GM23338 (cell line): ENCODE data around the gene GCK. TPM values are rescaled to one million over a fixed set of nuclear protein-coding genes. Genes with fewer than 3 reads are reported as not detected.

Experiments
- ATAC-seq: fragments of 200-7000 bp; cut with Tn5 transposase; 3 replicates; pipeline ENCODE4 v1.9.1; 2020
- DNase-seq: peaks from one replicate; pipeline ENCODE4 v3.0.0-alpha.2; 2015; ENCODE audit warnings: low spot score
- H2AFZ ChIP-seq: fragments of 200-600 bp; sonication (generic); 2 replicates; pipeline ENCODE4 v1.8.0; 2016; ENCODE audit warnings: antibody characterized with exemption, mild to moderate bottlenecking, moderate library complexity
- H3F3A ChIP-seq: fragments of 200-600 bp; sonication (generic); replicated peaks from 2 replicates; pipeline ENCODE4 v1.8.0; 2017; ENCODE audit warnings: antibody characterized with exemption, mixed run types, low read depth
- H3K27ac ChIP-seq: fragments of 200-600 bp; sonication (generic); 2 replicates; pipeline ENCODE4 v1.6.1; 2016; ENCODE audit warnings: low read depth
- H3K27me3 ChIP-seq: fragments of 200-600 bp; sonication (generic); 2 replicates; pipeline ENCODE4 v1.8.0; 2016; ENCODE audit warnings: mild to moderate bottlenecking, mixed run types, moderate library complexity; ENCODE audit not compliant: insufficient read depth
- H3K36me3 ChIP-seq: fragments of 200-600 bp; sonication (generic); 2 replicates; pipeline ENCODE4 v1.8.0; 2016; ENCODE audit warnings: mild to moderate bottlenecking; ENCODE audit not compliant: insufficient read depth
- H3K4me1 ChIP-seq: fragments of 200-600 bp; sonication (generic); 2 replicates; pipeline ENCODE4 v1.8.0; 2016; ENCODE audit warnings: mild to moderate bottlenecking, moderate library complexity; ENCODE audit not compliant: insufficient read depth
- H3K4me2 ChIP-seq: fragments of 200-600 bp; sonication (generic); 2 replicates; pipeline ENCODE4 v1.7.1; 2017; ENCODE audit warnings: mixed run types
- H3K4me3 ChIP-seq: fragments of 200-600 bp; sonication (generic); 2 replicates; pipeline ENCODE4 v1.6.1; 2016; ENCODE audit warnings: mixed run types
- H3K79me2 ChIP-seq: fragments of 200-600 bp; sonication (generic); replicated peaks from 2 replicates; pipeline ENCODE4 v1.8.0; 2017; ENCODE audit warnings: mild to moderate bottlenecking; ENCODE audit not compliant: insufficient read depth
- H3K9me2 ChIP-seq: fragments of 200-600 bp; sonication (generic); 2 replicates; pipeline ENCODE4 v1.8.0; 2017; ENCODE audit not compliant: insufficient read depth
- H4K20me1 ChIP-seq: fragments of 200-600 bp; sonication (generic); replicated peaks from 2 replicates; pipeline ENCODE4 v1.8.0; 2017; ENCODE audit warnings: mild to moderate bottlenecking; ENCODE audit not compliant: insufficient read depth
- H3K27ac Mint-ChIP-seq: 2 replicates; pipeline ENCODE4 v1.8.0; 2020; ENCODE audit warnings: inconsistent platforms, mild to moderate bottlenecking, moderate library complexity, mixed read lengths
- H3K27me3 Mint-ChIP-seq: 3 replicates; pipeline ENCODE4 v1.8.0; 2022; ENCODE audit warnings: low read depth, mild to moderate bottlenecking, moderate library complexity, mixed read lengths, inconsistent platforms; ENCODE audit not compliant: insufficient read depth, poor library complexity
- H3K36me3 Mint-ChIP-seq: 3 replicates; pipeline ENCODE4 v1.8.0; 2021; ENCODE audit warnings: low read depth, mild to moderate bottlenecking, inconsistent platforms, moderate library complexity, mixed read lengths
- H3K4me1 Mint-ChIP-seq: 3 replicates; pipeline ENCODE4 v1.8.0; 2020; ENCODE audit warnings: mild to moderate bottlenecking, inconsistent platforms, mixed read lengths
- H3K4me3 Mint-ChIP-seq: 3 replicates; pipeline ENCODE4 v1.8.0; 2021; ENCODE audit warnings: moderate library complexity, mild to moderate bottlenecking, inconsistent platforms, mixed read lengths
- H3K9me3 Mint-ChIP-seq: 3 replicates; pipeline ENCODE4 v1.8.0; 2020; ENCODE audit warnings: moderate library complexity, mild to moderate bottlenecking, inconsistent platforms, mixed read lengths
- CREB1 ChIP-seq: fragments of 250-450 bp; sonication (Bioruptor Pico); IDR thresholded peaks from 2 replicates; pipeline ENCODE4 v1.5.0; 2020; ENCODE audit warnings: low read depth, mild to moderate bottlenecking, moderate library complexity
- EZH2 ChIP-seq: fragments of 200-600 bp; sonication (generic); IDR thresholded peaks from one replicate; pipeline ENCODE4 v1.8.0; 2017; ENCODE audit warnings: antibody characterized with exemption, mild to moderate bottlenecking, low read depth; ENCODE audit not compliant: unreplicated experiment
- EZH2phosphoT487 ChIP-seq: fragments of 200-600 bp; sonication (generic); IDR thresholded peaks from one replicate; pipeline ENCODE4 v1.8.1; 2018; ENCODE audit warnings: antibody characterized with exemption; ENCODE audit not compliant: unreplicated experiment
- JUNB ChIP-seq: IDR thresholded peaks from one replicate; pipeline ENCODE4 v1.6.1; 2016; ENCODE audit warnings: antibody characterized with exemption; ENCODE audit not compliant: unreplicated experiment
- NANOG ChIP-seq: IDR thresholded peaks from 2 replicates; pipeline ENCODE4 v1.6.1; 2016; ENCODE audit warnings: antibody characterized with exemption, borderline replicate concordance
- POLR2AphosphoS5 ChIP-seq: IDR thresholded peaks from 2 replicates; pipeline ENCODE4 v1.6.1; 2016; ENCODE audit warnings: antibody characterized with exemption, low read depth
- STAT1 ChIP-seq: IDR thresholded peaks from one replicate; pipeline ENCODE4 v1.6.1; 2016; ENCODE audit warnings: antibody characterized with exemption; ENCODE audit not compliant: unreplicated experiment
- ZNF114 ChIP-seq: fragments of 250-450 bp; sonication (Bioruptor Pico); IDR thresholded peaks from 2 replicates; pipeline ENCODE4 v1.5.0; 2020; ENCODE audit warnings: mild to moderate bottlenecking, moderate library complexity
- ZNF331 ChIP-seq: fragments of 250-450 bp; sonication (Bioruptor Pico); IDR thresholded peaks from 2 replicates; pipeline ENCODE4 v1.5.0; 2020; ENCODE audit warnings: low read depth, mild to moderate bottlenecking, moderate library complexity
- polyA plus RNA-seq: library from polyadenylated mRNA; unstranded; fragments of >200 nt; fragmentation: Nextera tagmentation; extraction: Ambion mirVana; gene quantifications from 2 replicates; pipeline ENCODE4 v1.2.1, GENCODE V29; 2016
- total RNA-seq: library from RNA; depleted of rRNA; stranded (reverse); fragments of >200 nt; shearing (Covaris generic); gene quantifications from 2 replicates; pipeline ENCODE4 v1.2.3, GENCODE V29; 2014
- TF ChIP-seq, protein P1 (sequence below), 2 experiments: fragments of 200-600 bp in 1 of 2; sonication (generic) in 1 of 2; conservative IDR thresholded peaks; 2 replicates each; pipeline versions ENCODE4 v1.5.1 to v1.6.1; 2016 to 2017; ENCODE audit warnings: antibody characterized with exemption in 2 of 2, low read depth in 2 of 2, mild to moderate bottlenecking in 2 of 2, moderate library complexity in 1 of 2
- TF ChIP-seq, protein P2 (sequence below): IDR thresholded peaks from one replicate; pipeline ENCODE4 v1.6.1; 2018; ENCODE audit warnings: antibody characterized with exemption; ENCODE audit not compliant: unreplicated experiment
- TF ChIP-seq, protein P3 (sequence below): IDR thresholded peaks from 2 replicates; pipeline ENCODE4 v1.6.1; 2016; ENCODE audit warnings: antibody characterized with exemption
- TF ChIP-seq, protein P4 (sequence below): fragments of 250-450 bp; sonication (Bioruptor Pico); IDR thresholded peaks from 2 replicates; pipeline ENCODE4 v1.5.0; 2020; ENCODE audit warnings: mild to moderate bottlenecking, moderate library complexity

Gene GCK
- total and polyA plus RNA-seq, 2 experiments from 2014 or later: 6.1 to 7.3 TPM

DNA sequence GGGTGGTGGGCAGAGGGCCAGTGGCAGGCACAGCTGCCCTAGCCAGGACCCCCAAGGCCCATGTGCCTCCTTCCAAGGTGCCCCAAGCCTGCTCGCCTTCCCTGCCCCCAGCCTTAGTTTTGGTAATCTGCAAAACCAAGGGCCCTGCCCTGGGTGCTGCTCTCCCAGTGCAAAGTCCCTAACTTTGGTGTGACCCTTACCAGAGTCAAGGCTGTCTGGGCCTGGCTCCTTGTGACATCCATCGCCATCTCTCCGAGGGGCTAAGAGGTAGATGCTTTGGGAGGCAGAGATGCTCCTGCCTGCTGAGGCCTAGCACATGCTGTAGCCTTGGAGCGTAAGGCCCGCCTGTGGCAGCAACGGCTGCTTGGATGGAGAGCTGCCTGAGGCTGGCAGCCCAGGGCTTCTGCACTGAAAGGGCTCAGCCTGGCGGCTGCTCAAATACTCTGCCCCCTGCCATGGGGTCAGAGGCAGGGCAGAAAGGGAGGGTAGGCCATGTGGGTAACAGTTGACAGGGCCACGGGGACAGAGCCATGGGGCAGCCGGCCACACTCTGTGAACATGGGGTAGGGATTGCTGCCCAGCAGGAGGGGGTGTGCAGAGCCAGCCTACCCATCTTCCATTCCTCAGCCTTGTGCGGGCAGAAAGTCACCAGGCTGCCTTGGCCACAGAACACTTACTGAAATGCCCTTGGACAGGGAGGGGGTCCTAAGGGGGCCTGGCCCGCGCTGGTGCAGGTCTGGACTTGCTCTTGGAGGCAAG is 30.2 kb downstream of the GCK start:
- no peaks in the 10 kb centered on the region for H3K36me3 ChIP-seq
- TF ChIP-seq, protein P1, sequence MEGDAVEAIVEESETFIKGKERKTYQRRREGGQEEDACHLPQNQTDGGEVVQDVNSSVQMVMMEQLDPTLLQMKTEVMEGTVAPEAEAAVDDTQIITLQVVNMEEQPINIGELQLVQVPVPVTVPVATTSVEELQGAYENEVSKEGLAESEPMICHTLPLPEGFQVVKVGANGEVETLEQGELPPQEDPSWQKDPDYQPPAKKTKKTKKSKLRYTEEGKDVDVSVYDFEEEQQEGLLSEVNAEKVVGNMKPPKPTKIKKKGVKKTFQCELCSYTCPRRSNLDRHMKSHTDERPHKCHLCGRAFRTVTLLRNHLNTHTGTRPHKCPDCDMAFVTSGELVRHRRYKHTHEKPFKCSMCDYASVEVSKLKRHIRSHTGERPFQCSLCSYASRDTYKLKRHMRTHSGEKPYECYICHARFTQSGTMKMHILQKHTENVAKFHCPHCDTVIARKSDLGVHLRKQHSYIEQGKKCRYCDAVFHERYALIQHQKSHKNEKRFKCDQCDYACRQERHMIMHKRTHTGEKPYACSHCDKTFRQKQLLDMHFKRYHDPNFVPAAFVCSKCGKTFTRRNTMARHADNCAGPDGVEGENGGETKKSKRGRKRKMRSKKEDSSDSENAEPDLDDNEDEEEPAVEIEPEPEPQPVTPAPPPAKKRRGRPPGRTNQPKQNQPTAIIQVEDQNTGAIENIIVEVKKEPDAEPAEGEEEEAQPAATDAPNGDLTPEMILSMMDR (conservative IDR thresholded peaks at IDR 0.05; ENCODE audit: low read depth in 2 of 2): no peak
- TF ChIP-seq, protein P2, sequence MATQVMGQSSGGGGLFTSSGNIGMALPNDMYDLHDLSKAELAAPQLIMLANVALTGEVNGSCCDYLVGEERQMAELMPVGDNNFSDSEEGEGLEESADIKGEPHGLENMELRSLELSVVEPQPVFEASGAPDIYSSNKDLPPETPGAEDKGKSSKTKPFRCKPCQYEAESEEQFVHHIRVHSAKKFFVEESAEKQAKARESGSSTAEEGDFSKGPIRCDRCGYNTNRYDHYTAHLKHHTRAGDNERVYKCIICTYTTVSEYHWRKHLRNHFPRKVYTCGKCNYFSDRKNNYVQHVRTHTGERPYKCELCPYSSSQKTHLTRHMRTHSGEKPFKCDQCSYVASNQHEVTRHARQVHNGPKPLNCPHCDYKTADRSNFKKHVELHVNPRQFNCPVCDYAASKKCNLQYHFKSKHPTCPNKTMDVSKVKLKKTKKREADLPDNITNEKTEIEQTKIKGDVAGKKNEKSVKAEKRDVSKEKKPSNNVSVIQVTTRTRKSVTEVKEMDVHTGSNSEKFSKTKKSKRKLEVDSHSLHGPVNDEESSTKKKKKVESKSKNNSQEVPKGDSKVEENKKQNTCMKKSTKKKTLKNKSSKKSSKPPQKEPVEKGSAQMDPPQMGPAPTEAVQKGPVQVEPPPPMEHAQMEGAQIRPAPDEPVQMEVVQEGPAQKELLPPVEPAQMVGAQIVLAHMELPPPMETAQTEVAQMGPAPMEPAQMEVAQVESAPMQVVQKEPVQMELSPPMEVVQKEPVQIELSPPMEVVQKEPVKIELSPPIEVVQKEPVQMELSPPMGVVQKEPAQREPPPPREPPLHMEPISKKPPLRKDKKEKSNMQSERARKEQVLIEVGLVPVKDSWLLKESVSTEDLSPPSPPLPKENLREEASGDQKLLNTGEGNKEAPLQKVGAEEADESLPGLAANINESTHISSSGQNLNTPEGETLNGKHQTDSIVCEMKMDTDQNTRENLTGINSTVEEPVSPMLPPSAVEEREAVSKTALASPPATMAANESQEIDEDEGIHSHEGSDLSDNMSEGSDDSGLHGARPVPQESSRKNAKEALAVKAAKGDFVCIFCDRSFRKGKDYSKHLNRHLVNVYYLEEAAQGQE: no peak
- no peak for TF ChIP-seq JUNB
- TF ChIP-seq CREB1: no peak
- no peak for TF ChIP-seq NANOG
- TF ChIP-seq ZNF114 (CRISPR knock-in tag): no peak
- TF ChIP-seq EZH2: no peak
- no peak for TF ChIP-seq ZNF331 (CRISPR knock-in tag)
- TF ChIP-seq, protein P3, sequence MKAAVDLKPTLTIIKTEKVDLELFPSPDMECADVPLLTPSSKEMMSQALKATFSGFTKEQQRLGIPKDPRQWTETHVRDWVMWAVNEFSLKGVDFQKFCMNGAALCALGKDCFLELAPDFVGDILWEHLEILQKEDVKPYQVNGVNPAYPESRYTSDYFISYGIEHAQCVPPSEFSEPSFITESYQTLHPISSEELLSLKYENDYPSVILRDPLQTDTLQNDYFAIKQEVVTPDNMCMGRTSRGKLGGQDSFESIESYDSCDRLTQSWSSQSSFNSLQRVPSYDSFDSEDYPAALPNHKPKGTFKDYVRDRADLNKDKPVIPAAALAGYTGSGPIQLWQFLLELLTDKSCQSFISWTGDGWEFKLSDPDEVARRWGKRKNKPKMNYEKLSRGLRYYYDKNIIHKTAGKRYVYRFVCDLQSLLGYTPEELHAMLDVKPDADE: no peak
- TF ChIP-seq EZH2phosphoT487: no peak
- TF ChIP-seq, protein P4, sequence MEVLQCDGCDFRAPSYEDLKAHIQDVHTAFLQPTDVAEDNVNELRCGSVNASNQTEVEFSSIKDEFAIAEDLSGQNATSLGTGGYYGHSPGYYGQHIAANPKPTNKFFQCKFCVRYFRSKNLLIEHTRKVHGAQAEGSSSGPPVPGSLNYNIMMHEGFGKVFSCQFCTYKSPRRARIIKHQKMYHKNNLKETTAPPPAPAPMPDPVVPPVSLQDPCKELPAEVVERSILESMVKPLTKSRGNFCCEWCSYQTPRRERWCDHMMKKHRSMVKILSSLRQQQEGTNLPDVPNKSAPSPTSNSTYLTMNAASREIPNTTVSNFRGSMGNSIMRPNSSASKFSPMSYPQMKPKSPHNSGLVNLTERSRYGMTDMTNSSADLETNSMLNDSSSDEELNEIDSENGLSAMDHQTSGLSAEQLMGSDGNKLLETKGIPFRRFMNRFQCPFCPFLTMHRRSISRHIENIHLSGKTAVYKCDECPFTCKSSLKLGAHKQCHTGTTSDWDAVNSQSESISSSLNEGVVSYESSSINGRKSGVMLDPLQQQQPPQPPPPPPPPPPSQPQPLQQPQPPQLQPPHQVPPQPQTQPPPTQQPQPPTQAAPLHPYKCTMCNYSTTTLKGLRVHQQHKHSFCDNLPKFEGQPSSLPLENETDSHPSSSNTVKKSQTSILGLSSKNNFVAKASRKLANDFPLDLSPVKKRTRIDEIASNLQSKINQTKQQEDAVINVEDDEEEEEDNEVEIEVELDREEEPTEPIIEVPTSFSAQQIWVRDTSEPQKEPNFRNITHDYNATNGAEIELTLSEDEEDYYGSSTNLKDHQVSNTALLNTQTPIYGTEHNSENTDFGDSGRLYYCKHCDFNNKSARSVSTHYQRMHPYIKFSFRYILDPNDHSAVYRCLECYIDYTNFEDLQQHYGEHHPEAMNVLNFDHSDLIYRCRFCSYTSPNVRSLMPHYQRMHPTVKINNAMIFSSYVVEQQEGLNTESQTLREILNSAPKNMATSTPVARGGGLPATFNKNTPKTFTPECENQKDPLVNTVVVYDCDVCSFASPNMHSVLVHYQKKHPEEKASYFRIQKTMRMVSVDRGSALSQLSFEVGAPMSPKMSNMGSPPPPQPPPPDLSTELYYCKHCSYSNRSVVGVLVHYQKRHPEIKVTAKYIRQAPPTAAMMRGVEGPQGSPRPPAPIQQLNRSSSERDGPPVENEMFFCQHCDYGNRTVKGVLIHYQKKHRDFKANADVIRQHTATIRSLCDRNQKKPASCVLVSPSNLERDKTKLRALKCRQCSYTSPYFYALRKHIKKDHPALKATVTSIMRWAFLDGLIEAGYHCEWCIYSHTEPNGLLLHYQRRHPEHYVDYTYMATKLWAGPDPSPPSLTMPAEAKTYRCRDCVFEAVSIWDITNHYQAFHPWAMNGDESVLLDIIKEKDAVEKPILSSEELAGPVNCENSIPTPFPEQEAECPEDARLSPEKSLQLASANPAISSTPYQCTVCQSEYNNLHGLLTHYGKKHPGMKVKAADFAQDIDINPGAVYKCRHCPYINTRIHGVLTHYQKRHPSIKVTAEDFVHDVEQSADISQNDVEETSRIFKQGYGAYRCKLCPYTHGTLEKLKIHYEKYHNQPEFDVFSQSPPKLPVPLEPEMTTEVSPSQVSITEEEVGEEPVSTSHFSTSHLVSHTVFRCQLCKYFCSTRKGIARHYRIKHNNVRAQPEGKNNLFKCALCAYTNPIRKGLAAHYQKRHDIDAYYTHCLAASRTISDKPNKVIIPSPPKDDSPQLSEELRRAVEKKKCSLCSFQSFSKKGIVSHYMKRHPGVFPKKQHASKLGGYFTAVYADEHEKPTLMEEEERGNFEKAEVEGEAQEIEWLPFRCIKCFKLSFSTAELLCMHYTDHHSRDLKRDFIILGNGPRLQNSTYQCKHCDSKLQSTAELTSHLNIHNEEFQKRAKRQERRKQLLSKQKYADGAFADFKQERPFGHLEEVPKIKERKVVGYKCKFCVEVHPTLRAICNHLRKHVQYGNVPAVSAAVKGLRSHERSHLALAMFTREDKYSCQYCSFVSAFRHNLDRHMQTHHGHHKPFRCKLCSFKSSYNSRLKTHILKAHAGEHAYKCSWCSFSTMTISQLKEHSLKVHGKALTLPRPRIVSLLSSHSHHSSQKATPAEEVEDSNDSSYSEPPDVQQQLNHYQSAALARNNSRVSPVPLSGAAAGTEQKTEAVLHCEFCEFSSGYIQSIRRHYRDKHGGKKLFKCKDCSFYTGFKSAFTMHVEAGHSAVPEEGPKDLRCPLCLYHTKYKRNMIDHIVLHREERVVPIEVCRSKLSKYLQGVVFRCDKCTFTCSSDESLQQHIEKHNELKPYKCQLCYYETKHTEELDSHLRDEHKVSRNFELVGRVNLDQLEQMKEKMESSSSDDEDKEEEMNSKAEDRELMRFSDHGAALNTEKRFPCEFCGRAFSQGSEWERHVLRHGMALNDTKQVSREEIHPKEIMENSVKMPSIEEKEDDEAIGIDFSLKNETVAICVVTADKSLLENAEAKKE (CRISPR knock-in tag): no peak
- no peak for TF ChIP-seq STAT1
- TF ChIP-seq POLR2AphosphoS5: no peak
- ATAC-seq: no peak
- no peaks in the 10 kb centered on the region for H3F3A ChIP-seq
- H3K4me1 ChIP-seq: no peaks in the 10 kb centered on the region
- H3K27ac ChIP-seq: no peak overlapping the region
- H3K36me3 Mint-ChIP-seq: no peaks in the 10 kb centered on the region
- H3K27me3 ChIP-seq: no peaks in the 10 kb centered on the region
- no peak overlapping the region for H3K27ac Mint-ChIP-seq
- H3K4me2 ChIP-seq: no peak overlapping the region
- no peaks in the 10 kb centered on the region for H3K79me2 ChIP-seq
- no peaks in the 10 kb centered on the region for H4K20me1 ChIP-seq
- H2AFZ ChIP-seq: no peak overlapping the region
- no peaks in the 10 kb centered on the region for H3K9me3 Mint-ChIP-seq
- no peaks in the 10 kb centered on the region for H3K9me2 ChIP-seq
- H3K4me1 Mint-ChIP-seq: peaks cover 12% of the 10 kb centered on the region
- no peak overlapping the region for H3K4me3 Mint-ChIP-seq
- DNase-seq: no peak
- no peaks in the 10 kb centered on the region for H3K27me3 Mint-ChIP-seq
- no peak overlapping the region for H3K4me3 ChIP-seq
